GM21528 (cell line): ENCODE data around the gene IGF2R.

Experiments
- ATAC-seq: cut with Tn5 transposase; IDR thresholded peaks from one replicate; pipeline ENCODE4 v1.9.1; 2021; ENCODE audit warnings: mild to moderate bottlenecking, moderate library complexity; ENCODE audit not compliant: unreplicated experiment, low FRiP score

The IGF2R gene

DNA sequence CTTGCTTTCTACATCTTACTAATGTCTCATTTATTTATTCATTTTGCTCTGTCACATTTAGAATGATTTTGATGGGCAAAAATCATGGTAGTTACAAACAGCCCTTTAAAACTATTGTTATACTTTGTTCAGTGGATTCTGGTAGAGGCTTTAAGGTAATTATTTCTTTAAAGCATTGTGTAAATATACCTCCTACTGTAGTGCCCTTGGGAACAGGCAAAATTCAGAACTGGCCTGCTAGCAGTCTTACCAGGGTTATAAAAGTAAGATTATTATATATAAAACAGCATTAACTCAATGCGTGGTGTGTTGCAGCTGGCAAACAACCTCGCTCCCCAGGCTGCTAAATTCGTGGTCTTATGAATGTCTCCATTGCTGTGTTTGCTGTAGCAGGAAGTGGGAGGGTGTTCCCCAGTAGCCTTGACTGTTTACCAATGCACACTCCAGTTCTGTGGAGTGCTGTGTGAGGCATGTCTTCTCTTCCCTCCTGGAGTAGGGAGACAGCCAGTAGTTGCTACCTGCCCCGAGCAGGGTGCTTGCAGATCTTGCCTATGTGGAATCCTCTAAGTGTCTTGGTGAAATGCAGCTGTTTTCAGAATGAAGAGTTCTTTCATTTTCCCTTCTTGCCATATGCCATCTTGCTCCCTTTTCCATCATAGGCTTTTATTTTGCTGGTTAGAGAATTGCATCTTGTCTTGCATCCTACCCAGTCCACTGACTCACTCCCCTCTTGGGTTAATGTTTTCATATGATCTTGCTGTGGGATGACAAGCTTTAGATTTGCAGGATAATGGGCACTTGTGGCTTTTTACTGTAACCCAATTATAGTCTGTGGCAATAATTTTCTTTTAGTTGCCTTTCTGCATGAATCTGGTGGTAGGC is 45.3 kb downstream of the IGF2R start:
- no peak for ATAC-seq

DNA sequence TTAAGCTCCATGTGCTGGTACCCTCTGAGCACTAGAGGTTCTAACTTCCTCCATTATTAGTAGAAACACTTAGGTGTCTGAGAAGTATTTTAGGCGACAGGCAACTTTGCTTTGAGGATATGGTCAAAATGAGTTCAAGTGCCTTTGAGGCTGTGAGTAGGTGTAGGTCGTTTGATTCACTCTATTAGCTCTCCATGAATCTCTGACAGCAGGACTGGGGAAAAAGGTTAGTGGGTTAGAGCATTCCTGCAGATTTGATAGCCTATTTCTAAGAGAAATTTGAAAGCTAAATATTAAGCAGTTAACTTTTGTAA is 45.9 kb downstream of the IGF2R start:
- ATAC-seq = no peak

DNA sequence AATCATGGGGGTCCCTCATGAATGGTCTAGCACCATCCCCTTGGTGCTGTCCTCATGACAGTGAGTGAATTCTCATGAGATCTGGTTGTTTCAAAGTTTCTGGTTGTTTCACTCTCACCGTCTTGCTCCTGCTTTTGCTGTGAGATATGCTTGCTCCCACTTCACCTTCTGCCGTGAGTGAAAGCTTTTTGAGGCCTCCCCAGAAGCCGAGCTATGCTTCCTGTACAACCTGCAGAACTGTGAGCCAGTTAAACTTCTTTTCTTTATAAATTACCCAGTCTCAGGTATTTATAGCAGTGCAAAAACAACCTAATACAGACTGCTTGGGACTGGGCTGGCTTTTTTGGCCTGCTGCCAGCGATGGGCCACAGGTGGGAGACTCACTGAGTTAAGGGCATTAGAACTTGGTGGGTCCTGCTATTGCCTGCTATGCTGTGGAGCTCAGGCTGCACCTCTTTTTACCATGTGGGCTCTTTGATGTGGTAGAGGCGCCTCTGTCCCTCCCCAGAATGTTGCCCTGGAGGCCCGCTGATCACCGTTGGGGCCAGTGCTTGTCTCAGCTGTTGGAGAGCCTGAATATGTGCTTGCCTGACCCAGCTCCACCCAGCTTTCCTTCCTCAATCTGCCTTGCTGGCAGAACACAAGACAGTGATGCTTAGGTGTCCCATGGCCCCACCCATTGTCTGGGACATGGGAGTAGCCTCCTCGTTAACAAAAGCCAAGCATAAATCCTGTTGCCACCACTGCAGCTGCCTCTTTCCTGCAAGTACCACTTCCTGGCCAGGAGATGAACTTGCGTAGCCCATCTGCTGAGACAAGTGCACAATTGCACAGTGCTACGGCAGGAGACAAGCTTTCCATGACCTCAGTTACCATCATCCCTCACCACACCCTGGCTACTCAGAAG is 47.1 kb downstream of the IGF2R start:
- no peak for ATAC-seq

DNA sequence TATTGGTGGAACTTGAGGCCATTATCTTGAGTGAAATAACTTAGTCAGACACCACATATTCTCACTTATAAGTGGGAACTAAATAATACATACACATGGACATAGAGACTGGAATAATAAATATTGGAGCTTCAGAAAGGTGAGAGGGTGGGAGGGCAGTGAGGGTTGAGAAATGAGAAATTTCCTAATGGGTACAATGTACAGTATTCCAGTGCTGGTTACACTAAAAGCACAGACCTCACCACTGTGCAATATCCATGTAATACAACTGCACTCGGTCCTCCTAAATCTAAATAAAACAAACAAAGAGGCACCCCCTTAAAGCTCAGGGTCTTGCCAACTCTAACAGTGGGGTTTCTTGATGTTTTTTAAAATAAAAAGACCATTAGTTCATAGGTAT is 53.2 kb downstream of the IGF2R start:
- ATAC-seq = no peak

DNA sequence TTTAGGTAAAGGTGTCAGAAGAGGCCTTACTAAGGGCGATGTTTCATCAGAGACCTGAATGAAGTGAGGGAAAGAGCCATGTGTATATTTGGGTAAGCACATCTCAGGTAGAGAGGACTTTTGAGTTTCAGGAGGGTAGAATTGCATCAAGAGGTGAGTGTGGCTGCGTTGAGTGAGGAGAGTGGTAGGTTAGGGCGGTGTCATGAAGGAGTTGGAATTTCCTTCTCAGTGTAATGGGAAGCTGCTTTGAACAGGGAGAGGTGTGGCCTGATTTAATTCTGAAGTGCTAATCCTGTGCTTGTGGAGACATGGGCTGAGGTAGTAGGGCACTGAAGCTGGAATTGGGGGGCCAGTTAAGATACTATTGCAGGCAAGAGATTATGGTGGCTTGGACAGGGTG is 53.9 kb downstream of the IGF2R start:
- ATAC-seq = no peak

DNA sequence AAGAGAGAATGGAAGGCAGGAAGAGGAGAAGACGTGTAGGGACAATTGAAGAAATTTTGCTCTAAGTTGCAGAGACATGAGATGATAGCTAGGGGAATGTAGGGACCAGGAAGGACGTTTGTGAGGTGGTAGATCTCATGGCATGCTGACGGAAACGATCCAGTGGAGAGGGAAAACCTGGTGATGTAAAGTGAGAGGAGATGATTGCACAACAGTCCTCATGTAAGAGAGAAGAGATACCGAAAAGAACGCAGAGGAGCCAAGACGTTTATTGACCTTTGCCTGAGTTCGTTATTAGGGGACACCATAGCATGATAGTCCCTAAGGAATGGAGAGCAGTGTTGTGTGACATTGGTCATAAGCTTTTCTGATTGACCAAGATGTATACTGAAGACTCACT is 55.3 kb downstream of the IGF2R start:
- ATAC-seq = no peak

DNA sequence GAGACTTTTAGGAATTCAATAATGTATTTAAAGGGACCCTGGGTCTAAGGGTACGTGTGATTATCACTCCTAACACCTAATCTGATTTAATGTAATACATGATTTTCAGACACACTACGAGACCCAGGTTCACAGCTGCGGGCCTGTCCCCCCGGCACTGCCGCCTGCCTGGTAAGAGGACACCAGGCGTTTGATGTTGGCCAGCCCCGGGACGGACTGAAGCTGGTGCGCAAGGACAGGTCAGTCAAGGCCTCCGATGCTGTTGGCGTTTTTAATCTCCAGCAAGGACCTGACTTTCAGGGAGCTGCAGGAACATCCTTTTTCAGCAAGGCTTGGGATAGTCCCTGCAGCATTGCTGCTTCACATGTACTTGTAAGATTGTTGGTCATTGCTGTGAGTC is 58.2 kb downstream of the IGF2R start:
- no peak for ATAC-seq

DNA sequence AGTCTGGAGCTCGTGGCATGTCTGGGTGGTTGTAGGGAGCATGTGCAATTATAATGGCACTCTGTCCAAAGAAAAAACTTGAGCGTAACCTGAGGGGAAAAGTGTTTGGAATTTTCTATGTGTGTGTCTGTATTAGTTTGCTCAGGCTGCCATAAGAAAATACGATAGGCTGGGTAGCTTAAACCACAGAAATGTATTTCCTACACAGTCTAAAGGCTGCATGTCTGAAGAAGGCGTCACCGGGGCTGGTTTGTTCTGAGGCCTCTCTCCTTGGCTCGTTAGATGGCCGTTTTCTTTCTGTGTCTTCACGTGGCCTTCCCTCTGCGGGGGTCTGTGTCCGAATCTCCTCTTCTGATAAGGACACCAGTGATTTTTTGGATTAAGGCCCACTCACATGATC is 59.0 kb downstream of the IGF2R start:
- no peak for ATAC-seq

DNA sequence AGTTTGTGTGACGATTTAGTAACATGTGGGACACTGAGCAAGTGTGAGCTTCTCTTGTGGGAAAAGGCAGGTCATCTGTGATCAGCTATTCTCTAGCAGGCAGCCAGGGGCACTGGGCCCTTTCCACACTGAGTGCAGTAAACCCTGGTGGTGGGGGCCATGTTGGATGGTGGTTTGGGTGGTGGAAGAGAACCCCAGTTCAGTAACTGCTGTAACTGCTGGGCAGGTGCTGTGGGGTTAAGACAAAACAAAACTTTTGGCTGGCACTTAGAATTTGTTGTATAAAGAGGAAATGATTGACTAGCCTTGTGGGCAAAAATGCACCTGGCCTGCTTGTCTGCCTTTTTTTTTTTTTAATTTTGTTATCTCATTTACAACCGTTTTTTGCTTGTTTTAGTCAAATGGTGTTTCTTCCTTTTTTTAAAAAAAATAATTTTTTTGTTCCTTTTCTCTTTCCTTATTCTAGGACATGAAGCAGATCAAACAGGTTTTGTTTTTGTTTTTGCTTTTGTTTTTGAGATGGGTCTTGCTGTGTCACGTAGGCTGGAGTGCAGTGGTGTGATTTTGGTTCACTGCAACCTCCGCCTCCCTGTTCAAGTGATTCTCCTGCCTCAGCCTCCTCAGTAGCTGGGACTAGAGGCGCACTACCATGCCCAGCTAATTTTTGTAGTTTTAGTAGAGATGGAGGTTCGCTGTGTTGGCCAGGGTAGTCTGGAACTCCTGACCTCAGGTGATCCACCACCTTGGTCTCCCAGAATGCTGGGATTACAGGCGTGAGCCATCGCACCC is 59.8 kb downstream of the IGF2R start:
- peak; percentile 50 for ATAC-seq

DNA sequence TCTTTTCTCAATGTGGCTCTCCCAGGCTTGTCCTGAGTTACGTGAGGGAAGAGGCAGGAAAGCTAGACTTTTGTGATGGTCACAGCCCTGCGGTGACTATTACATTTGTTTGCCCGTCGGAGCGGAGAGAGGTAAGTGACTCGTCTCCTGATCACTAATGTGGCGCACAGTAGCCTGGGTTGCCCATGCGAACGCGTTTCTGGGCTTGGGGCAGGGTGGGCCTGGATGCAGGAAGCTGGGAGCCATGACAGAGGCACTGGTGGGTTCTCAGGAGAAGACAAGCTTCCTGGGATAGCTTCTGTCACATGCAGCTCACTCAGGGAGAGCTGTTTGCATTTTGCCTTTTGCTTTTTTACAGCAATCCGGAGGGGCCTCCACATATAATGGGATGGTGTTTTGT is 60.6 kb downstream of the IGF2R start:
- no peak for ATAC-seq

DNA sequence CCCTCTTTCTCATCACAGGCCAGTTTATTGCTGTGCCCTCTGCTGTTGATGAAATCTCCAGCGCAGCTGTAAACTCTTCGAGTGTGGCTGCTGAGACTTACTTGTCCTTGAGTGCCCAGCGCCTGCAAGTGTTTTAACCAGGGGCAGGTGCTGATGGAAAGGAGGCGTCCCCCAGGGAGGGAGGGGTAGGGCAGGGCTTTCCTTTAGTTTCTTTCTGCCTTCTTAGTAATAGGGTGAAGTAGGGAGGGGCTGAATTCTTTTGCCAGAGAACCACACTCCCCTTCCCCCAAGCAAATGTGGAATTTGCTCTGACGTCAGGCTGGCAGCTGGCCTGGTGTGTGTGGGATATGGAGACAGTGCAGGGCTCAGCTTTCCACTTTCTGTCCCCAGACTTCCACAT is 61.2 kb downstream of the IGF2R start:
- no peak for ATAC-seq

DNA sequence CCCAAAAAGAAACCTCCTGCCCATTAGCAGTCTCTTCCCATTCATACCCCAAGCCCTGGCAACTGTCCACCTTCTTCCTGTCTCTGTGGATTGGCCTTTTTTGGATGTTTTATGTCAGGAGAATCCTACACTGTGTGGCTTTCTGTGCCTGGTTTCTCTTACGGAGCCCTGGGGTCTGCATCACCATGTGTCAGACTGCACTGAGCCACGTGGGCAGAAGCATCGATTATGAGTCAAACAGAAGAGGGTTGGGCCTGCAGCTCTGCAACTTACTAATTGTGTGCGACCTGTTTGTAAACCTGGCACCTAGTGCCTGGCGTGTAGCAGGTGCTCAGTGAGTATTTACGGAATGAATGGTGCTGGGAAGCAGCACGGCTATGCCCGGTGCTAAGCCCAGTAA is 62.6 kb downstream of the IGF2R start:
- ATAC-seq = no peak

DNA sequence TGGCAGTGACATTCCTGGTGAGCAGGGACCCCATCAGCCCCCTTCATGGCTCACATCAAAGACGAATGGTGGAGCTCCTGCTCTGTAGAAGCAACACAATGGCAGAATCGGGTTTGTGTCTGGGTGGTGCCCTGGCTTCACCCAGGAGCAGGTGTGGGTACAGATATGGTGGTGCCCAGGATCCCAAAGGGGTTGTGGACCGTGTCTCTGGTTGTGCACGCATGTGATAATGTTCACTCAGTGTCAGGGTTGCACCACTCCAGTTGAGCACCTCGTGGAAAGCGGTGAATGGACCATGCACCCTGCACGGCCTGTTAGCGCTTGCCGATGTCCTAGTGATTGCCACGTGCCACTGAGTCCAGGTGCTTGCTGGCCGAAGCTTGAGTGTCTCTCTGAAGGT is 63.0 kb downstream of the IGF2R start:
- no peak for ATAC-seq

DNA sequence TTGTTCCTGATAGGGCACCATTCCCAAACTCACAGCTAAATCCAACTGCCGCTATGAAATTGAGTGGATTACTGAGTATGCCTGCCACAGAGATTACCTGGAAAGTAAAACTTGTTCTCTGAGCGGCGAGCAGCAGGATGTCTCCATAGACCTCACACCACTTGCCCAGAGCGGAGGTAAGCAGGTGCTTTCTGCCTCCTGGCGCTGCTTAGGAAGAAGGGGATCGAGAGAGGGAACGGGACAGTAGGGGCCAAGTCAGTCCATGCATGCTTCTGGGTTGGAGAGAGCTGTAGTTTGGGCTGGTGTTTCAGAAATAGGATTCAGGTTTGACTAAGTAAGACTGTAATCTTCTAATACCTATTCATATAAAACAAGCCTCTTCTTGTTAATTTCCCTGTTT is 63.7 kb downstream of the IGF2R start:
- no peak for ATAC-seq

DNA sequence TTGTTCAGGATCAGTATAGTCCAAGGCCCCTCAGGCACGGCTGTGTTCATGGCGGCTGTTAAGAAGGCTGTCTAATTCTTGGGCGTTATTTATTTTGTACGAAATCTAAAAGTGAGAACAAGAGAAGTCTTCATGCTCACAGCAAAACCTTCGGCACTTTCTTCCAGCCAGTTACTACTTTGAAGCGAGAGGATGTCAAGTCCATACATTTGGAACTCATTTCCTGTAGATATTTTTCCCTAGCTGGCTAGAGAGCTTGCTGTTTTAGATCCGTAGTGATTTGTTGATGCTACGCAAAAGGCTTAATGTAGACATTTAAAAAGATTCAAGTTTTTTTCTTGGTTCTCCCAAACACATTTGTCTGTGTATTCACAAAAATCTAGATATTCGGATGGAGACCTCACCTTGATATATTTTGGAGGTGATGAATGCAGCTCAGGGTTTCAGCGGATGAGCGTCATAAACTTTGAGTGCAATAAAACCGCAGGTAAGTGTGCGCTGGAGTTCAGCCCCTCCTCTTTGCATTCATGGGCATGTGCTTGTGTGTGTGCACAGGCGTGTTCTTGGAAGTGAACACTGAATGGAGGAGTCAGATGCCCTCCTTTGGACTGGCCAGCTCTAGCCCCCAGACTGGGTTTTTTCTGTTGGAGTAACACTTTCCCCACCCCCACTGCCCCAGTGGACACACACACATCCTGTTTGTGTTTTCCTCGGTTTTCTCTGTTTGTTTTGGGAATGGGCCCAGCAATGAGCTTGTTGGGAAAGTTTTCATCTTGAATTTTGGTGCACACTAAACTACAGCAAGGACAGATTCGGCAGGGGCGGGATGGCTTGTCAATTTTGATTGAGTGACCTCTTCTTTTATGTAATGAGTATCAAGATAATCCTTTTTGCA is 65.4 kb downstream of the IGF2R start:
- ATAC-seq = no peak

DNA sequence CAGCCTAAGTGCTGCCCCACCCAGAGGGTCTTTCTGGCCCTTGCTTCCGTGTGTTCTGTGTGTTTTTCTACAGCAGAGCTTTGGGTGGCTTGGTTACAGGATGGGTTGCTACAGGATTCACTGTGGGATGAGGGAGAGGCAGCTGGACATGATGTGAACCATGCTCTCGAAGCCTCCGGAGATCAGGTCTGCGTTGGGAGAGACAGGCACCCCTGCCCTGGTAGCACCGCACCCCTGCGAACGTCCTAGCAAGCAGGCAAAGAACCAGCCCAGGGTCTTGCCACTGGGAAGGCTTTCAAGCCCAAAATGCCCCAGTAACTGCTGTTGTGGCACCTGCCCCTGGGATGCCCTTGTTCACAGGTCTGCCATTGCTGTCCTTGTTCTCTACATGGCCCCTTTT is 66.4 kb downstream of the IGF2R start:
- ATAC-seq = no peak

DNA sequence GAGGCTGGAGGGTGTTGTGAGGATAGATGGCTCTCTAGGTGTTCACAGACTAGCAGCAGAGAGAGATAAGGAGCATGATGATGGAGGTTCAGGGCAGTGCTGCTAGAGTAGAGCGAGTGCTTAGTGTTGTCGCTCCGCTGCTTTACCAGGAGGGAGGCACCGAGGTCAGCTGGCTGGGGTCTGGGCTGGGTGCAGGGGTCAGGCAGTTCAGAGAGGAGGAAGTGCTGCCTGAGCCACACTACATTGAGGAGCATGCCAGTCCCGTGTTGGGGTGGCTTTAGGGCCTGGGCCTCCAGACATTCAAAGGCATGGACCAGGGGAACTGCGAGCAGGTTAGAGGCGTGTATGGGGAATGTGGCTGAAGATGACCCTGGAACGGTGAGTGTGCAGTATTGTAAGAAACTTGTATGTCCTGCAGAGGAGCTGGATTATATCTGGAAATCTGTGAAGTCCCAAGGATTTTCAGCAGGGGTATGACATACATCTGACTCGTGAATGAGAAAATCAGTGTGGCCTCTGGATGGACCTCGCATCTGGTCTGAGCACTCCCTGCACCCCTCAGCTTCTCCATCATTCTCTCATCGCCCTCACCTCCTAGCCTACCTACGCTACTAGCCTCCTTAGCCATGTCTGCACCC is 66.9 kb downstream of the IGF2R start:
- no peak for ATAC-seq

DNA sequence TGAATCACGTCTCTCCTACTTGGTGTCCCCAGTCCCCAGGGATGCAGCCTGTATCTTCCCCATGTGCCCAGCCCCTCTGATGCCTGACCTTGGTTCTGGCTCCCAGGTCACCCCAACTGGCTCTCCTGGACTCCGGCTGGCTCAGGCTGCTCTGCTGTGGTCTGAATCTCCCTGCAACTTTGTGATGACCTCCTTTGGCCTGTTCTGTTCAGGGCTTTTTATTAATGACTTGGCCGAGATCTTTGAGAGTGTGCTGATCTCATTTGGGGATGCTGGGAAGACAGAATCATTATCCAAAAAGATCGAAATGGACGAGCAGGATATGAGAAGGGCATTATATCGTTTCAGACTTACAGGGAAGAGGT is 67.4 kb downstream of the IGF2R start:
- ATAC-seq = no peak

DNA sequence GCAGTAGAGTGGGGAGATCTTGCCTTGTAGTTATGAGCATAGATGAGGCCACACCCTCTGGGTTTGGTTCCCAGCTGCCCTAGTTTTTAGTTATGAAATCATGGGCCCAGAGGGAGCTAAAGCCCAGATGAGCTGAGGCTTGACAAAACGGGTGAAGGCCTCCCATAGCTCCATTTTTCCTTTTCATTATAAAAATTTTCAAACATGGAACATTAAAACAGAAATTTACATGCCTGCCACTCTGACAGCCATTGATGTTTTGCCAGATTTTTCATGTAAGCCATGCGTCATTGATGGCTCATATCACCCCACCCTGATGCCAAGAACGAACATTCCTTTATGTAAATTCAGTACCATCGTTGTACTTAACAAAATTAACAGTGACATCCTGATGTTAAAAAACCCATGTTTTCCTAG is 67.9 kb downstream of the IGF2R start:
- ATAC-seq = no peak

DNA sequence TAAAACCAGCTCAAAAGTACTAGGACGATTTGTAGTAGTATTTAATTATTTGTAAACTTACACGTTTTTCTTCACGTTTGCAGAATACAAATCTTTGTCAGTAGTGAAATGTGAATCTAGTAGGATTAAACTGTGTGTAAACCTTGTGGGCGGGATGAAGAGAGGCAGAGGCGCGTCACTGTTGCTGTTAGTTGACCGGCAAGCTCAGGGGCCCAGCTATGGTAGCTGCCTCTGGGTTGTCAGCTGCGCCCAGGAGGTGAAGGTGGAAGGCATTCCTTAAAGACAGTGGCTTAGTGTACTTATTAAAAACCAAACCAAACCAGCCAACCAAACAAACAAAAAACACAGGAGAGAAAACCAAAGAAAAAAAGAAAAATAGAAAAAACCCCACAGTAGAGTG is 69.6 kb downstream of the IGF2R start:
- ATAC-seq = no peak
